ENCODE results near the gene KHNYN.
"Not testable (repeated sequence)": the region's sequence is repeated elsewhere in the genome, so short reads cannot be mapped to it uniquely, and the experiment has no call there.

DNA sequence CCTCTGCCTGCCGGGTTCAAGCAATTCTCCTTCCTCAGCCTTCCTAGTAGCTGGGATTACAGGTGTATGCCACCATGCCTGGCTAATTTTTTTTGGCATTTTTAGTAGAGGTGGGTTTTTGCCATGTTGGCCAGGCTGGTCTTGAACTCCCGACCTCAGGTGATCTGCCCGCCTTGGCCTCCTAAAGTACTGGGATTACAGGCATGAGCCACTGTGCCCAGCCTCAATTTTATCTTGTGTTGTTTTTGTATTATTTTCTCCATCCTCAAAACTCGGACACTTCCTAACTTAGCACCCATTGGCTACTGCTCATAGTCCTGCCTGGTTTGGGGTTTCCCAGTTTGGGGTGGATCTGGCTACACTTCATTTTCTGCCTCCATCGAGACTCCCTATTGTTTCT is 42.2 kb upstream of the KHNYN start:
- TF ChIP-seq ZNF121 (CRISPR knock-in tag; IDR thresholded peaks at IDR 0.05); ZNF317 (CRISPR knock-in tag; IDR thresholded peaks at IDR 0.05; ENCODE audit: borderline replicate concordance, low read depth): not testable (repeated sequence)

Data from WTC11 (cell line).